OCI-LY7 (cell line): Measurements from ENCODE around the gene EXOC5. TPM values are rescaled to one million over a fixed set of nuclear protein-coding genes. Genes with fewer than 3 reads are reported as not detected.

Source experiments
- BruUV-seq: library from RNA; stranded (reverse); fragments of 400-500 nt; replicated peaks from 2 replicates; lab custom pipeline; 2021; lab: Mats Ljungman, UMichigan
- CTCF ChIA-PET: fragments of 300-600 bp; sonication (Branson Sonifier 250); formaldehyde crosslinking; loops from one replicate; lab custom pipeline; 2022; ENCODE audit warnings: antibody characterized with exemption; ENCODE audit not compliant: unreplicated experiment; lab: Charles Lee
- POLR2A ChIA-PET: fragments of 300-600 bp; sonication (Branson Sonifier 250); formaldehyde crosslinking; loops from one replicate; lab custom pipeline; 2022; ENCODE audit warnings: antibody characterized with exemption; lab: Charles Lee
- DNase-seq: peaks from one replicate; pipeline ENCODE4 v3.0.0-alpha.2; 2015; ENCODE audit warnings: low spot score
- H2AFZ ChIP-seq: fragments of 200-600 bp; sonication (generic), shearing (Covaris generic); 2 replicates; pipeline ENCODE4 v1.6.1; 2014; ENCODE audit warnings: mild to moderate bottlenecking, antibody characterized with exemption, low read length, moderate library complexity
- H3K27ac ChIP-seq: fragments of 200-600 bp; sonication (generic); 2 replicates; pipeline ENCODE4 v1.5.1; 2014; ENCODE audit warnings: mixed run types, low read depth, mild to moderate bottlenecking, moderate library complexity, low read length, inconsistent platforms; ENCODE audit not compliant: poor library complexity, severe bottlenecking
- H3K36me3 ChIP-seq: fragments of 200-600 bp; sonication (generic); 2 replicates; pipeline ENCODE4 v1.6.1; 2014; ENCODE audit warnings: mild to moderate bottlenecking, antibody characterized with exemption, low read length, moderate library complexity, mixed read lengths; ENCODE audit not compliant: insufficient read depth
- H3K4me1 ChIP-seq: fragments of 200-600 bp; sonication (generic); 2 replicates; pipeline ENCODE4 v1.5.1; 2014; ENCODE audit warnings: mild to moderate bottlenecking, low read length; ENCODE audit not compliant: insufficient read depth, poor library complexity, severe bottlenecking
- H3K4me2 ChIP-seq: fragments of 200-600 bp; sonication (generic); 2 replicates; pipeline ENCODE4 v1.6.1; 2014; ENCODE audit warnings: mild to moderate bottlenecking, low read length
- H3K4me3 ChIP-seq: fragments of 200-600 bp; sonication (generic); 2 replicates; pipeline ENCODE4 v1.5.1; 2014; ENCODE audit warnings: mild to moderate bottlenecking, low read depth, low read length; ENCODE audit not compliant: poor library complexity, severe bottlenecking
- H3K79me2 ChIP-seq: fragments of 200-600 bp; sonication (generic); 2 replicates; pipeline ENCODE4 v1.6.1; 2016; ENCODE audit warnings: low read depth, mild to moderate bottlenecking, low read length, moderate library complexity, mixed read lengths; ENCODE audit not compliant: insufficient read depth
- H3K9me2 ChIP-seq: fragments of 200-600 bp; sonication (generic); 2 replicates; pipeline ENCODE4 v1.6.1; 2016; ENCODE audit warnings: mild to moderate bottlenecking, low read length, mixed read lengths; ENCODE audit not compliant: insufficient read depth
- H3K9me3 ChIP-seq: fragments of 200-600 bp; sonication (generic); 2 replicates; pipeline ENCODE4 v1.6.1; 2014; ENCODE audit warnings: mild to moderate bottlenecking, mixed run types, low read length, mixed read lengths
- H4K20me1 ChIP-seq: fragments of 200-600 bp; sonication (generic); 2 replicates; pipeline ENCODE4 v1.6.1; 2014; ENCODE audit warnings: mild to moderate bottlenecking, antibody characterized with exemption, low read length, moderate library complexity, mixed read lengths; ENCODE audit not compliant: insufficient read depth
- CTCF ChIP-seq: fragments of 200-600 bp; sonication (generic); conservative IDR thresholded peaks from 2 replicates; pipeline ENCODE4 v1.5.1; 2014; ENCODE audit warnings: mild to moderate bottlenecking, antibody characterized with exemption, low read length, moderate library complexity, mixed read lengths
- EZH2phosphoT487 ChIP-seq: fragments of 200-600 bp; sonication (generic); IDR thresholded peaks from 2 replicates; pipeline ENCODE4 v1.6.1; 2018; ENCODE audit warnings: low read depth, borderline replicate concordance, mild to moderate bottlenecking, mixed run types, antibody characterized with exemption, low read length, moderate library complexity, mixed read lengths
- intact Hi-C: fragments of 100-400 bp; cut with micrococcal nuclease; formaldehyde crosslinking; loops from one replicate; pipeline ENCODE4 v1.10.0; 2022; ENCODE audit not compliant: unreplicated experiment
- total RNA-seq, 2 experiments: library from RNA; depleted of rRNA in 1 of 2; stranded (reverse); fragments of >200 nt in 1 of 2; shearing (Covaris generic) in 1 of 2; gene quantifications; 2 replicates each; pipeline ENCODE4 v1.2.3, GENCODE V29; 2014 to 2022

Gene EXOC5
- total RNA-seq, 2 experiments from 2014 or later: 26.9 to 69.4 TPM

- BruUV-seq: no TSS peak
- H3K9me3 ChIP-seq: peaks cover 8% of the 10 kb centered on the region; the same call in 1 of the 2 replicates
- ChIA-PET CTCF (no interaction called here), POLR2A (no interaction called here)
- no peak overlapping the region for H3K4me3 ChIP-seq
- H3K27ac ChIP-seq: no peak overlapping the region
- TF ChIP-seq EZH2phosphoT487 (no peak), CTCF (no peak)
- peaks cover 29% of the 10 kb centered on the region for H3K4me1 ChIP-seq
- H3K9me2 ChIP-seq: no peaks in the 10 kb centered on the region
- DNase-seq: no peak
- no peak overlapping the region for H3K4me2 ChIP-seq
- H3K36me3 ChIP-seq: peaks cover 76% of the 10 kb centered on the region
- peaks cover 82% of the 10 kb centered on the region for H3K79me2 ChIP-seq
- peaks cover 8% of the 10 kb centered on the region; the same call in 1 of the 2 replicates for H4K20me1 ChIP-seq
- intact Hi-C loops: no loop called here
- H2AFZ ChIP-seq: no peak overlapping the region
These were observed 5.8 kb upstream of the EXOC5 start for GRCh38 chr14:57274551-57274950.

- ChIA-PET POLR2A (interaction anchor here (1.3 kb wide), 1 partner anchor 10 kb away, joined by 4 read pairs; no protein-coding TSS in a partner anchor), CTCF (no interaction called here)
- H2AFZ ChIP-seq: no peak overlapping the region
- intact Hi-C loops: no loop called here
- no peak overlapping the region for H3K27ac ChIP-seq
- peaks cover 86% of the 10 kb centered on the region for H3K79me2 ChIP-seq
- no peaks in the 10 kb centered on the region for H3K9me2 ChIP-seq
- BruUV-seq: no TSS peak
- no peak for TF ChIP-seq CTCF
- peaks cover 26% of the 10 kb centered on the region for H3K4me1 ChIP-seq
- H3K4me2 ChIP-seq: no peak overlapping the region
- peaks cover 8% of the 10 kb centered on the region; the same call in 1 of the 2 replicates for H3K9me3 ChIP-seq
- no peak overlapping the region for H3K4me3 ChIP-seq
- no peak for DNase-seq
- H4K20me1 ChIP-seq: peaks cover 8% of the 10 kb centered on the region; the same call in 1 of the 2 replicates
- H3K36me3 ChIP-seq: peaks cover 67% of the 10 kb centered on the region
These were observed 4.5 kb upstream of the EXOC5 start for GRCh38 chr14:57273236-57273635.

- Histone ChIP-seq H3K4me1 (peaks cover 35% of the 10 kb centered on the region), H3K4me3 (peak overlapping the region; percentile 48), H3K79me2 (peaks cover 85% of the 10 kb centered on the region), H4K20me1 (peaks cover 29% of the 10 kb centered on the region), H2AFZ (no peak overlapping the region), H3K9me3 (peaks cover 5% of the 10 kb centered on the region; the same call in 1 of the 2 replicates), H3K9me2 (no peaks in the 10 kb centered on the region), H3K27ac (no peak overlapping the region), H3K4me2 (peak overlapping the region; percentile 55), H3K36me3 (peaks cover 16% of the 10 kb centered on the region)
- POLR2A ChIA-PET: interaction anchor here (0.6 kb wide), 1 partner anchor 46 kb away, joined by 4 read pairs; no protein-coding TSS in a partner anchor
- TF ChIP-seq EZH2phosphoT487: no peak
- CTCF ChIA-PET: no interaction called here
- BruUV-seq: no TSS peak
- intact Hi-C loops: loop anchor here (5.0 kb wide), 1 partner anchor 196 kb away; no protein-coding TSS in a partner anchor
- no peak for DNase-seq
These were observed 2.6 kb downstream of the EXOC5 start for GRCh38 chr14:57266065-57266464.
